HG02571 (cell line): ENCODE data around the gene YBX2.
A peak's percentile ranks its signal among the peaks of the same experiment; 100 is the strongest.
"Not testable (repeated sequence)": the region's sequence is repeated elsewhere in the genome, so short reads cannot be mapped to it uniquely, and the experiment has no call there.

Experiments used
- ATAC-seq: cut with Tn5 transposase; IDR thresholded peaks from one replicate; pipeline ENCODE4 v1.9.1; 2021; ENCODE audit warnings: mild to moderate bottlenecking, moderate library complexity; ENCODE audit not compliant: unreplicated experiment

Gene YBX2

GRCh38 chr17:7294614-7295153 lies at the start of gene YBX2:
YBX2 (minus strand) TSS chr17:7294639; CDS start chr17:7294500, 139 bp downstream.
- no peak for ATAC-seq

- no peak for ATAC-seq
Observed at GRCh38 chr17:7343250-7343649, 48.8 kb upstream of the YBX2 start.

- no peak for ATAC-seq
Observed at GRCh38 chr17:7341842-7342241, 47.4 kb upstream of the YBX2 start.

GRCh38 chr17:7340179-7340578 lies 45.7 kb upstream of the YBX2 start:
- ATAC-seq, result no peak

- not testable (repeated sequence) for ATAC-seq
Observed at GRCh38 chr17:7337600-7337999, 43.2 kb upstream of the YBX2 start.

GRCh38 chr17:7336240-7337175 lies 42.1 kb upstream of the YBX2 start, which contains the start of gene ACAP1:
ACAP1 (plus strand) TSS chr17:7336529; CDS start chr17:7336735, 206 bp downstream.
- peak; percentile 63 for ATAC-seq

- ATAC-seq, result not testable (repeated sequence)
Observed at GRCh38 chr17:7335765-7336164, 41.3 kb upstream of the YBX2 start.

GRCh38 chr17:7334938-7335538 lies 40.6 kb upstream of the YBX2 start:
- no peak for ATAC-seq

GRCh38 chr17:7332600-7333069 lies 38.2 kb upstream of the YBX2 start:
- ATAC-seq, result not testable (repeated sequence)

GRCh38 chr17:7332111-7332510 lies 37.7 kb upstream of the YBX2 start:
- ATAC-seq, result no peak

GRCh38 chr17:7330638-7331015 lies 36.2 kb upstream of the YBX2 start:
- no peak for ATAC-seq

- peak; percentile 30 for ATAC-seq
Observed at GRCh38 chr17:7329997-7330637, 35.7 kb upstream of the YBX2 start.

- ATAC-seq, result peak; percentile 53
Observed at GRCh38 chr17:7329374-7329996, 35.0 kb upstream of the YBX2 start.

- no peak for ATAC-seq
Observed at GRCh38 chr17:7328840-7329373, 34.5 kb upstream of the YBX2 start, which contains the start of gene NEURL4. NEURL4 (minus strand) TSS chr17:7329335; CDS start chr17:7329312, 23 bp downstream.

- no peak for ATAC-seq
Observed at GRCh38 chr17:7328009-7328408, 33.6 kb upstream of the YBX2 start.

GRCh38 chr17:7327501-7327900 lies 33.1 kb upstream of the YBX2 start:
- ATAC-seq, result no peak

GRCh38 chr17:7327056-7327455 lies 32.6 kb upstream of the YBX2 start:
- ATAC-seq, result no peak

GRCh38 chr17:7326186-7326585 lies 31.7 kb upstream of the YBX2 start:
- ATAC-seq, result no peak

GRCh38 chr17:7325031-7325528 lies 30.6 kb upstream of the YBX2 start:
- no peak for ATAC-seq

- no peak for ATAC-seq
Observed at GRCh38 chr17:7324438-7324779, 30.0 kb upstream of the YBX2 start.
